GM19452 (cell line): ENCODE measurements around the gene LRRC37A2.
"Not testable (repeated sequence)": the region's sequence is repeated elsewhere in the genome, so short reads cannot be mapped to it uniquely, and the experiment has no call there.

Experiments
- ATAC-seq: cut with Tn5 transposase; IDR thresholded peaks from one replicate; pipeline ENCODE4 v1.9.1; 2021; ENCODE audit not compliant: unreplicated experiment

LRRC37A2 gene

GRCh38 chr17:46591332-46591731, 79.1 kb downstream of the LRRC37A2 start:
- peak; percentile 45 for ATAC-seq

GRCh38 chr17:46598344-46598931, 86.2 kb downstream of the LRRC37A2 start:
- not testable (repeated sequence) for ATAC-seq

GRCh38 chr17:46600767-46601166, 88.5 kb downstream of the LRRC37A2 start:
- not testable (repeated sequence) for ATAC-seq

GRCh38 chr17:46603125-46603524, 90.9 kb downstream of the LRRC37A2 start:
- ATAC-seq = peak; percentile 77
